HepG2 (cell line): Measurements from ENCODE around the gene ZSWIM6. TPM values are rescaled to one million over a fixed set of nuclear protein-coding genes. Genes with fewer than 3 reads are reported as not detected.

Experiments
- ATAC-seq: fragments of 200-7000 bp; cut with Tn5 transposase; 3 replicates; pipeline ENCODE4 v1.9.1; 2020; ENCODE audit warnings: mild to moderate bottlenecking, moderate library complexity
- BruUV-seq: library from RNA; stranded (reverse); fragments of 400-500 nt; replicated peaks from 2 replicates; lab custom pipeline; 2021; lab: Mats Ljungman, UMichigan
- CTCF ChIA-PET: fragments of 300-600 bp; formaldehyde crosslinking; extraction: SDS; loops from one replicate; lab custom pipeline; 2021; ENCODE audit warnings: low total read pairs, inconsistent platforms, low intra/inter-chr PET ratio; lab: Yijun Ruan, JAX
- POLR2A ChIA-PET: fragments of 350-600 bp; sonication (Branson Sonifier 250); formaldehyde crosslinking; loops from one replicate; lab custom pipeline; 2020; ENCODE audit warnings: antibody characterized with exemption, inconsistent platforms; lab: Yijun Ruan, JAX
- DNase-seq: peaks from one replicate; pipeline ENCODE4 v3.0.0-alpha.2; 2015; ENCODE audit warnings: low spot score
- FAIRE-seq: peaks from 3 replicates; lab custom pipeline; 2011; peaks lifted over from hg19 to GRCh38; lab: Jason Lieb, UNC
- H2AFZ ChIP-seq: one replicate; pipeline ENCODE4 v1.6.1; 2011; ENCODE audit warnings: low read length, inconsistent platforms
- H3K27ac ChIP-seq: fragments of 300-600 bp; 3 replicates; pipeline ENCODE4 v1.8.0; 2011; ENCODE audit warnings: mixed run types, mild to moderate bottlenecking, mixed read lengths, low read length, inconsistent platforms; ENCODE audit not compliant: insufficient read depth; ENCODE audit errors: extremely low read length
- H3K27me3 ChIP-seq, 2 experiments: fragments of 200-600 bp in 1 of 2; 2 replicates in 1 of 2; 3 replicates in 1 of 2; pipeline versions ENCODE4 v1.6.0 to v1.8.0; 2011; ENCODE audit warnings: low read length in 2 of 2, mild to moderate bottlenecking in 2 of 2, moderate library complexity in 2 of 2, inconsistent platforms in 1 of 2; ENCODE audit not compliant: insufficient read depth in 2 of 2, control insufficient read depth in 1 of 2
- H3K36me3 ChIP-seq, 2 experiments: fragments of 200-600 bp in 1 of 2; replicated peaks in 1 of 2; 2 replicates in 1 of 2; 3 replicates in 1 of 2; pipeline versions ENCODE4 v1.5.1 to v1.8.0; 2011; ENCODE audit warnings: low read length in 2 of 2, inconsistent platforms in 1 of 2; ENCODE audit not compliant: insufficient read depth in 2 of 2, control insufficient read depth in 1 of 2
- H3K4me1 ChIP-seq: 2 replicates; pipeline ENCODE4 v1.5.1; 2012; ENCODE audit warnings: low read length, inconsistent platforms; ENCODE audit not compliant: insufficient read depth
- H3K4me2 ChIP-seq: 2 replicates; pipeline ENCODE4 v1.6.0; 2011; ENCODE audit warnings: low read depth, low read length, inconsistent platforms
- H3K4me3 ChIP-seq, 3 experiments: fragments of 200-600 bp in 1 of 3; sonication (generic), shearing (Covaris generic) in 1 of 3; replicated peaks in 1 of 3; 2 replicates each; pipeline ENCODE4 v1.5.1; 2011 to 2016; ENCODE audit warnings: low read length in 3 of 3, inconsistent platforms in 2 of 3, low read depth in 2 of 3, mild to moderate bottlenecking in 2 of 3, control low read depth in 1 of 3, mixed read lengths in 1 of 3; ENCODE audit not compliant: insufficient read depth in 1 of 3
- H3K79me2 ChIP-seq: one replicate; pipeline ENCODE4 v1.6.1; 2011; ENCODE audit warnings: low read length, inconsistent platforms; ENCODE audit not compliant: insufficient read depth
- H3K9ac ChIP-seq: 2 replicates; pipeline ENCODE4 v1.6.0; 2011; ENCODE audit warnings: mild to moderate bottlenecking, low read depth, low read length, inconsistent platforms; ENCODE audit not compliant: insufficient read depth
- H3K9me3 ChIP-seq: 2 replicates; pipeline ENCODE4 v1.5.1; 2012; ENCODE audit warnings: mild to moderate bottlenecking, low read length
- H4K20me1 ChIP-seq: 2 replicates; pipeline ENCODE4 v1.6.0; 2011; ENCODE audit warnings: inconsistent platforms, mild to moderate bottlenecking, low read length, moderate library complexity; ENCODE audit not compliant: insufficient read depth
- ARNTL ChIP-seq: sonication (generic); formaldehyde crosslinking; IDR thresholded peaks from 2 replicates; pipeline ENCODE4 v1.4.0; 2020; ENCODE audit warnings: mild to moderate bottlenecking, missing genetic modification reagents
- ATF7 ChIP-seq, 2 experiments: fragments of 450-650 bp in 1 of 2; sonication (generic) in 1 of 2; formaldehyde crosslinking in 1 of 2; IDR thresholded peaks; 2 replicates each; pipeline versions ENCODE4 v1.4.0 to v1.6.1; 2016 to 2020; ENCODE audit warnings: antibody characterized with exemption in 1 of 2, mild to moderate bottlenecking in 1 of 2, missing genetic modification reagents in 1 of 2
- BCL6 ChIP-seq: IDR thresholded peaks from 2 replicates; pipeline ENCODE4 v1.6.1; 2016; ENCODE audit warnings: missing genetic modification reagents, missing compliant biosample characterization
- HIVEP1 ChIP-seq: sonication (generic); formaldehyde crosslinking; IDR thresholded peaks from 2 replicates; pipeline ENCODE4 v1.4.0; 2020; ENCODE audit warnings: mild to moderate bottlenecking, missing genetic modification reagents
- HOXA9 ChIP-seq: sonication (generic); formaldehyde crosslinking; IDR thresholded peaks from 2 replicates; pipeline ENCODE4 v1.8.1; 2022; ENCODE audit warnings: missing genetic modification reagents, mild to moderate bottlenecking, moderate library complexity, borderline replicate concordance
- MAFF ChIP-seq: IDR thresholded peaks from 2 replicates; pipeline ENCODE4 v1.6.1; 2011; ENCODE audit warnings: low read depth, low read length, improper control_type of control experiment
- MED13 ChIP-seq: sonication (generic); formaldehyde crosslinking; IDR thresholded peaks from 2 replicates; pipeline ENCODE4 v1.5.0; 2020; ENCODE audit warnings: missing genetic modification reagents
- RAD21 ChIP-seq: fragments of 450-650 bp; formaldehyde crosslinking; IDR thresholded peaks from 2 replicates; pipeline ENCODE4 v1.5.0; 2020; ENCODE audit warnings: mild to moderate bottlenecking
- REXO4 ChIP-seq: sonication (generic); formaldehyde crosslinking; IDR thresholded peaks from 2 replicates; pipeline ENCODE4 v1.8.0; 2022; ENCODE audit warnings: missing genetic modification reagents, mild to moderate bottlenecking, borderline replicate concordance
- SAFB2 ChIP-seq: sonication (generic); formaldehyde crosslinking; IDR thresholded peaks from 2 replicates; pipeline ENCODE4 v1.5.1; 2020; ENCODE audit warnings: missing genetic modification reagents, low read depth, mild to moderate bottlenecking, borderline replicate concordance
- ZBTB7B ChIP-seq: sonication (generic); formaldehyde crosslinking; IDR thresholded peaks from 2 replicates; pipeline ENCODE4 v1.4.0; 2020; ENCODE audit warnings: missing genetic modification reagents
- ZMYM4 ChIP-seq: sonication (generic); formaldehyde crosslinking; IDR thresholded peaks from 2 replicates; pipeline ENCODE4 v1.8.1; 2023; ENCODE audit warnings: mild to moderate bottlenecking, missing genetic modification reagents
- ZNF12 ChIP-seq: sonication (generic); formaldehyde crosslinking; IDR thresholded peaks from 2 replicates; pipeline ENCODE4 v1.5.0; 2020; ENCODE audit warnings: missing genetic modification reagents
- ZNF720 ChIP-seq: sonication (generic); formaldehyde crosslinking; IDR thresholded peaks from 2 replicates; pipeline ENCODE4 v1.4.0; 2020; ENCODE audit warnings: missing genetic modification reagents
- WGBS: methylation state at CpG from one replicate; pipeline ENCODE4 v1.1.6; 2017; ENCODE audit warnings: low lambda C conversion rate; 5-methylcytosine and 5-hydroxymethylcytosine counted together
- in situ Hi-C: cut with HindIII; loops from 2 replicates; pipeline ENCODE4 v1.10.0; 2017; ENCODE audit warnings: low pct_unique_long_range_greater_than_20kb; ENCODE audit not compliant: extremely low pct_ligation_motif_present
- intact Hi-C: fragments of 100-400 bp; cut with micrococcal nuclease; formaldehyde crosslinking; loops from one replicate; pipeline ENCODE4 v1.10.0; 2022; ENCODE audit not compliant: unreplicated experiment
- polyA plus RNA-seq, 8 experiments: library from polyadenylated mRNA; depleted of rRNA in 3 of 8; stranded (reverse) in 7 of 8; unstranded in 1 of 8; fragments of >200 nt; fragmentation: Illumina TruSeq in 4 of 8; extraction: Trizol in 4 of 8; gene quantifications; 2 replicates each; pipeline versions ENCODE4 v1.2.1 to v1.2.3, GENCODE V29; 2011 to 2016; ENCODE audit warnings: low read depth in 4 of 8, missing spikeins in 1 of 8, mixed read lengths in 1 of 8; ENCODE audit not compliant: insufficient read depth in 1 of 8
- total RNA-seq, 5 experiments: library from RNA; depleted of rRNA; stranded (reverse); fragments of >200 nt; fragmentation: Illumina TruSeq; extraction: Trizol; gene quantifications; 2 replicates each; pipeline ENCODE4 v1.2.3, GENCODE V29; 2016; ENCODE audit warnings: low read depth in 1 of 5

ZSWIM6 gene
- total and polyA plus RNA-seq, 2 of the 13 experiments (the other 11 are each of a cell fraction or from before 2014, with no cell fraction given): 0.82 to 1.9 TPM

DNA sequence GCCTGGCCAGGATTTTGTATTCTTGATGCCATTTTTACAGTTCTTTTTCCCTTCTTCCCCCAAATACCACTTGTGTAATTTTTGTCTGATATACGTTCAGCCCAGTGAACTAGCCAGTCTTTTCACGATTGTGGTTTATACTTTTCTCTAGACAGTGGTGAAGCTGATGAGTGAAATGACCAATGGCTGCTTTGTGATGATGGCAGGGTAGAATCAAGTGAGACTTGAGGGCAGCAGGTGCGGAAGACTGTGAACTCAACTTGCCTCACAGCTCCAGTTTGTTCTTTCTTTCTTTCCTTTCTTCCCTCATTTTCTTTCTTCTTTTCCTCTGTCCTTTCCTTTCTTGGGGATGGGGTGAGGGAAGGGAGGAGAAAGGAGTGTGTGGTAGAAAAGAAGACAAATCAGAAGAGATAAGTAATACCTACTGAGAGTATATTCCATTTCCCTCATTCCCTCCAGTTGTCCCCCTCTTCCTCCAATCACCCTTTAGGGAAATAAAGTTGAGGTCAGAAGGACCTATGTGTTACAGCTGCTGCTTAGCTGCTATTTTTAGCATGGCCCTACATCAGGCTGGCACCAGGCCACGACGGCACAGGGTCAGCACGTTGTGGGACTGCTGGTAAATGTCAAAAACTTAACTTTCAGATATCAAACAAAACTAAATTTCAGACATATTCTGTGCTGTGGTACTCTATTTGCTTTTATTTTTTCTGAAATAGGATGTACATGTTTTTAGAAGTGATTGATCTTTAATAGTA, 12.3 kb downstream of the ZSWIM6 start:
- Histone ChIP-seq H3K79me2 (no peaks in the 10 kb centered on the region), H3K4me2 (no peak overlapping the region), H3K27ac (no peak overlapping the region), H3K4me1 (0 out of 2 replicates have a peak, but pooled peaks cover 5% of the 10 kb centered on the region), H3K9me3 (no peaks in the 10 kb centered on the region), H3K9ac (no peak overlapping the region), H3K27me3 (no peaks in the 10 kb centered on the region), H4K20me1 (no peaks in the 10 kb centered on the region), H3K4me3 (no peak overlapping the region), H3K36me3 (no peaks in the 10 kb centered on the region), H2AFZ (no peak overlapping the region)
- in situ Hi-C loops: no loop called here
- POLR2A ChIA-PET: no interaction called here
- 0 out of 2 replicates have a peak, but pooled peaks have one; percentile 31 for TF ChIP-seq ZNF12
- no peak for TF ChIP-seq ARNTL (CRISPR knock-in tag)
- no peak for FAIRE-seq
- DNase-seq: no peak
- CTCF ChIA-PET: no interaction called here
- ATAC-seq: no peak
- intact Hi-C loops: no loop called here
- WGBS: 57% methylated on average over 6 of the region's 6 CpGs
- no TSS peak for BruUV-seq

GRCh38 chr5:61346511-61346910, 14.5 kb downstream of the ZSWIM6 start:
- Histone ChIP-seq H3K9ac (no peak overlapping the region), H4K20me1 (no peaks in the 10 kb centered on the region), H3K9me3 (no peaks in the 10 kb centered on the region), H3K4me3 (no peak overlapping the region), H2AFZ (no peak overlapping the region), H3K27me3 (no peaks in the 10 kb centered on the region), H3K27ac (no peak overlapping the region), H3K79me2 (no peaks in the 10 kb centered on the region), H3K36me3 (no peaks in the 10 kb centered on the region), H3K4me1 (0 out of 2 replicates have a peak, but pooled peaks cover 5% of the 10 kb centered on the region), H3K4me2 (no peak overlapping the region)
- WGBS: 54% methylated on average over 2 of the region's 2 CpGs
- DNase-seq (no peak), FAIRE-seq (no peak), ATAC-seq (no peak)
- CTCF ChIA-PET: no interaction called here
- BruUV-seq: no TSS peak
- intact Hi-C loops: no loop called here
- POLR2A ChIA-PET: no interaction called here
- in situ Hi-C loops: no loop called here
- TF ChIP-seq MED13 (CRISPR knock-in tag) (no peak), ZMYM4 (no peak), SAFB2 (CRISPR knock-in tag) (no peak), ZNF720 (no peak), MAFF (no peak), BCL6 (CRISPR knock-in tag) (no peak), HIVEP1 (CRISPR knock-in tag) (no peak), RAD21 (CRISPR knock-in tag) (no peak), REXO4 (CRISPR knock-in tag) (no peak), ATF7 (IDR thresholded peaks at IDR 0.05) (no peak), ATF7 (CRISPR knock-in tag; IDR thresholded peaks at IDR 0.05) (no peak), HOXA9 (CRISPR knock-in tag) (no peak), ZBTB7B (CRISPR knock-in tag) (no peak)
